ENCODE data around the gene TBCA. TPM values are rescaled to one million over a fixed set of nuclear protein-coding genes. Genes with fewer than 3 reads are reported as not detected.
A peak's percentile ranks its signal among the peaks of the same experiment; 100 is the strongest.

The TBCA gene
- total and polyA plus RNA-seq, 2 of the 13 experiments (the other 11 are each of a cell fraction or from before 2014, with no cell fraction given), result 93.8 to 309 TPM

- H3K4me3 ChIP-seq (replicated peaks in 1 of 3; ENCODE audit: insufficient read depth in 1 of 3, low read depth in 2 of 3, low read length in 3 of 3), result no peak overlapping the region
- ChIA-PET CTCF (ENCODE audit: low intra/inter-chr PET ratio, low total read pairs) (no interaction called here), POLR2A (no interaction called here)
- intact Hi-C loops (cut with micrococcal nuclease; ENCODE audit: unreplicated experiment) (no loop called here), in situ Hi-C loops (cut with HindIII; ENCODE audit: extremely low pct_ligation_motif_present, low pct_unique_long_range_greater_than_20kb) (no loop called here)
- peaks cover 4% of the 10 kb centered on the region for H4K20me1 ChIP-seq (ENCODE audit: insufficient read depth, low read length)
- no peak overlapping the region for H3K9ac ChIP-seq (ENCODE audit: insufficient read depth, low read depth, low read length)
- BruUV-seq (replicated peaks), result no TSS peak
- H3K36me3 ChIP-seq (replicated peaks in 1 of 2; ENCODE audit: control insufficient read depth in 1 of 2, insufficient read depth in 2 of 2, low read length in 2 of 2), result no peaks in the 10 kb centered on the region; a peak in 1 of 5 replicates
- no peaks in the 10 kb centered on the region for H3K4me1 ChIP-seq (ENCODE audit: insufficient read depth, low read length)
- no peak overlapping the region for H3K4me2 ChIP-seq (ENCODE audit: low read depth, low read length)
- 97% methylated on average over 6 of the region's 6 CpGs for WGBS (ENCODE audit: low lambda C conversion rate)
- no peak overlapping the region for H3K27ac ChIP-seq (ENCODE audit: extremely low read length, insufficient read depth, low read length)
- H2AFZ ChIP-seq (ENCODE audit: low read length), result no peak overlapping the region
- FAIRE-seq (no peak), DNase-seq (ENCODE audit: low spot score) (no peak), ATAC-seq (no peak)
- H3K27me3 ChIP-seq (ENCODE audit: control insufficient read depth in 1 of 2, insufficient read depth in 2 of 2, low read length in 2 of 2), result no peaks in the 10 kb centered on the region
- no peak for TF ChIP-seq ZNF275 (CRISPR knock-in tag; IDR thresholded peaks at IDR 0.05; ENCODE audit: borderline replicate concordance)
- TF ChIP-seq MAFF (IDR thresholded peaks at IDR 0.05; ENCODE audit: low read depth, low read length), result 0 out of 2 replicates have a peak, but pooled peaks have one; percentile 1
- no peaks in the 10 kb centered on the region for H3K9me3 ChIP-seq (ENCODE audit: low read length)
- peaks cover 56% of the 10 kb centered on the region for H3K79me2 ChIP-seq (ENCODE audit: insufficient read depth, low read length)
Measured at GRCh38 chr5:77718934-77719610, 57.1 kb downstream of the TBCA start.

- no peak overlapping the region for H3K4me2 ChIP-seq (ENCODE audit: low read depth, low read length)
- no peaks in the 10 kb centered on the region for H3K4me1 ChIP-seq (ENCODE audit: insufficient read depth, low read length)
- no TSS peak for BruUV-seq (replicated peaks)
- ChIA-PET POLR2A (no interaction called here), CTCF (ENCODE audit: low intra/inter-chr PET ratio, low total read pairs) (no interaction called here)
- TF ChIP-seq MAX (IDR thresholded peaks at IDR 0.05) (no peak), SNAI1 (CRISPR knock-in tag; IDR thresholded peaks at IDR 0.05; ENCODE audit: borderline replicate concordance) (no peak), ZFP41 (CRISPR knock-in tag; IDR thresholded peaks at IDR 0.05; ENCODE audit: borderline replicate concordance) (no peak), ZNF652 (CRISPR knock-in tag; IDR thresholded peaks at IDR 0.05; ENCODE audit: borderline replicate concordance, low read depth) (no peak), ZSCAN12 (CRISPR knock-in tag; IDR thresholded peaks at IDR 0.05) (no peak), SNAPC2 (CRISPR knock-in tag; IDR thresholded peaks at IDR 0.05) (no peak), ZNF549 (CRISPR knock-in tag; IDR thresholded peaks at IDR 0.05) (no peak)
- H3K9me3 ChIP-seq (ENCODE audit: low read length), result no peaks in the 10 kb centered on the region
- peaks cover 10% of the 10 kb centered on the region; the same call in 1 of the 2 replicates for H4K20me1 ChIP-seq (ENCODE audit: insufficient read depth, low read length)
- H3K4me3 ChIP-seq (replicated peaks in 1 of 3; ENCODE audit: insufficient read depth in 1 of 3, low read depth in 2 of 3, low read length in 3 of 3), result no peak overlapping the region
- H3K36me3 ChIP-seq (replicated peaks in 1 of 2; ENCODE audit: control insufficient read depth in 1 of 2, insufficient read depth in 2 of 2, low read length in 2 of 2), result peaks cover 10 to 23% of the 10 kb centered on the region in 2 experiments
- H3K9ac ChIP-seq (ENCODE audit: insufficient read depth, low read depth, low read length), result no peak overlapping the region
- H2AFZ ChIP-seq (ENCODE audit: low read length), result no peak overlapping the region
- peaks cover 22% of the 10 kb centered on the region for H3K79me2 ChIP-seq (ENCODE audit: insufficient read depth, low read length)
- ATAC-seq (no peak), FAIRE-seq (no peak), DNase-seq (ENCODE audit: low spot score) (no peak)
- in situ Hi-C loops (cut with HindIII; ENCODE audit: extremely low pct_ligation_motif_present, low pct_unique_long_range_greater_than_20kb), result no loop called here
- intact Hi-C loops (cut with micrococcal nuclease; ENCODE audit: unreplicated experiment), result no loop called here
- H3K27ac ChIP-seq (ENCODE audit: extremely low read length, insufficient read depth, low read length), result no peak overlapping the region
- H3K27me3 ChIP-seq (ENCODE audit: control insufficient read depth in 1 of 2, insufficient read depth in 2 of 2, low read length in 2 of 2), result no peaks in the 10 kb centered on the region
Measured at GRCh38 chr5:77709993-77710685, 66.0 kb downstream of the TBCA start.

Data from HepG2 (cell line).